GM19324 (cell line): ENCODE data around the gene FBXL5.

ENCODE experiments used
- ATAC-seq: cut with Tn5 transposase; IDR thresholded peaks from one replicate; pipeline ENCODE4 v1.9.1; 2021; ENCODE audit warnings: mild to moderate bottlenecking, moderate library complexity; ENCODE audit not compliant: unreplicated experiment, low FRiP score

FBXL5 gene

DNA sequence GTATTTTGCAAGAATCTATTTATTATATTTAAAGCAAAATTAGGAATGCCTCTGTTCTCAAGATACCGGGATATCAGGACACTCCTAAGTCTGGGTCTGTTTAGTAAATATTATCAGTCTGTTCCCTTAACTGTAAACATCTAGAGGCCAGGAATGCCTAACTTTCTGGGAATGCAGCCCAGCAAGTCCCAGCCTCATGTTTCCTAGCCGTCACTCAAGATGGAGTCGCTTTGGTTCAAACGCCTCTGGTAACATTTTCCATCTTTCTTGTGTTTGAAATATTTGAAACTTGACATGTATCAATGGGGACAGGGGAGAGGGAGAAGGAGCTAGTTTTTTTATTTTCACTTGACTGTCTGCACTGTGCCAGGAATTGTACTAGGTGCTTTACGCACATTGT lies 85.4 kb downstream of the FBXL5 start:
- no peak for ATAC-seq

DNA sequence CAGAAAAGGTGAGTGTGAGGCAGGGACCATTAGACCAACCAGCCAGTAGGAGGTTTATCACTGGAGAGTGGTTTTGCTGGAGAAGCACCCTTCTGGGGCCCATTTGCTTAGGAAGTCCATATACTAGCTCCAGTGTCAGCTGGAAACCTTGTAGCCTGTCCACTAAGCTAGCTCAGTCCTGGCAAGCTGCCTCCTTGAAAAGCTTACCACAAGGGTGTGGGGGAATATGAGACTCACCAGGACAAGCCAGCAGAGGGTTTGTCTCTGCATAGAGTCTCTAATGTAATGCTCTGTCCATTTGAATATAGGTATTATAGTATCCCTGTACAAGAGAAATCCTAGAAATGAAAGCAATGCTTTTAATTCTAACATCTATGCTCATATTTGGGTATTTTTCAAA lies 86.3 kb downstream of the FBXL5 start:
- ATAC-seq = no peak

DNA sequence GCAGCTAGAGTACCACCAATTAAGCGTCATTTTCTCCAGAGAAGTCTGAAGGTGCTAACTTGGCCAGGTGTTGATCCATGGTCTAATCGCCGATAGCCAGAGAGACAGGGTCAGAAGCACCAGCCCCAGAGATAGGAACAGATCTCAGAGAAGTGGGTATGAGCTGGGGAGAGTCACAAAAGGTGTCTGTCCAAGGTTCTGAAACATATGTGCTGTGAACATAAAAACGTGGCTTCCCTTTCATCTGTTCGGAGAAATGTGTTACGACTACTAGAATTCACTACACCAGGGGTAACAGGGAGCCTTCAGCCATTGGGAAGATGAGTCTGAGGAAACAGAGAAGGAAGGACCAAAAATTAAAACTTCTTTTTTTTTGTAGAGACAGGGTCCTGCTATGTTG lies 91.3 kb downstream of the FBXL5 start:
- ATAC-seq = no peak

DNA sequence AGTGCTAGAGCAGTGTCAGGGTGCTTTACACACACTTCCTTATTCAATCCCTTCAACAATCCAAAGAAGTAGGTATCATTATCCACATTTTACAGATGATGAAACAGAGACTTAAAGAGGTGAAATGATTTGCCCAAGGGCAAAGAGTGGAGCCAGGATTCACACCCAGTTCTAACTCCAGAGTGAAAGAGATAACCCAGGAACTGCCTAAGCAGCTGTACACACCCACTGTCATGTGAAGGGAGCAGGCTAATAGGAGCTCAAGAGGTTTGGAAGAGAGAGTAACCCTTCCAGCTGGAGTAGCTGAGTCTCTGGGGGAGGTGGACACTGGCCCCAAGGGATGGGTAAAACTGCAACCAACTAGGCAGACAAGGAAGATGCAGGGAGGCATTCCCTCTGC lies 92.5 kb downstream of the FBXL5 start:
- ATAC-seq = no peak

DNA sequence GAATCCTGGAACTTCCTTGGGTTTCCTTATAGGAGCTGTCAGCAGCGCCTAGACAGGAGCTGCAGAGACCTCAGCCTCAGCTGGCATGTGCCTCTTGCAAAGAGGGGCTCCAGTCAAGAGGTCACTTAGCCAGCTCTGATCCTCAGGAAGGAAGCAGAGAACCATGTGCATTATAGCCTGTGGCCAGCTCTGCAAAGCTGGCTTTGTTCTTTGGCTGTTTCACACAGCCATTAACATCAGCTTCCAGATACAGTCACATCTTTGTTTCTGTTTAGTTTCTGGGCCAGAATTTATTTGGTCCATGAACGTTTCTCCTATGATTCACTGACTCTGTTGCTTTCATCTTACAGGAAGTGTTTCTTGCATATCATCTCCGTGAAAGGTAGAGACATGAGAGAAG lies 93.0 kb downstream of the FBXL5 start:
- no peak for ATAC-seq

DNA sequence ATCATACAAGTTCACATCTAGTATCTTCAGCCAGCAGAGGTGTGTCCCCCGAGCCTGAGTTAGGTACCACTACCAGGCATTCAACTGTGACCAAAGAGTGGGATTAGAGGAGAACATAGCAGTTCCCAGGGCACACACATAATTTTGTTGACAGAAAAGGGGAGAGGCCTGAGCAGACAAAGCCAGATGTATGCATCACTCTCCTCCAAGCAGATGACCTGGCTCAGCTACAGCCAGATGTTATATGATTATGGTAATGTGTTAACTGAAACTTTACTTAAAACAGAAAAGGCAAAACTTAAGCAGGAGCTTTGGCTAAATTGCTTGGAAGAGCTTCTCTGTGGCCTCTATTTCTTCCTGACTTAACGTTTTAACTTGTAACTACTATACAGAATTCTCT lies 96.6 kb downstream of the FBXL5 start:
- ATAC-seq = no peak

DNA sequence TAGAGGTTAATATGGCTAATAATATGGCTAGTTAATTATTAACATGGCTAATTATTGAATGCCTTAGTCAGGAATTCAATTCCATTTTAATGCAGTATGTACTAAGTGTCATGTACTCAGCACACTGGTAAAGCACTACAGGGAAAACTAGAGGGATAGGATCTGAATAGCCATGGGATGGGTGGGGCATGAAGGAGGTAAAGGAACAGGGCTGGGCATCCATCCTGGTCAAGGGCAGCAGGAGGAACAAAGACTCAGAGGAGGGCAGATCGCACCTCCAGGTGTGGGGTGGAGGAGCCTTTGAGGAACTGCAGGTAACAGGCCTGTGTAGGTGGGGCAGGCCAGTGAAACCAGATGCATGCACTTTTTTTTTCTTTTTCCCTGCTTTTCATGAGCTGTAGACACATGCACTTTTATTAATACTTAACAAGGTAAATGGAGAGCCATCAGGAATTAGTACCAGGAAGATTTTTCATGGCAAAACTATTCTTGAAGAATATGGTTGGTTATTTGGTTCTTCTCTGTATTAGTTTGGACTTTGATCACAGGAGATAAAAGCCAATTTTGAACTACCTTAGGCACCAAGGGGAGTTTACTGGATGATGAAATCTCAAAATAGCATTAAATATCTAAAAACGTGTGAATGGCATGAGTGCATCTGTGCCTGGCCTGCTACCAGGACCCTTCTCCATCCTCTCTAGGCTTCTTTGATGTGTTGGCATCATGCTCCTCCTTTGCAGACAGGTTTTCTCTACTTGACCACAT lies 97.2 kb downstream of the FBXL5 start:
- ATAC-seq = no peak

DNA sequence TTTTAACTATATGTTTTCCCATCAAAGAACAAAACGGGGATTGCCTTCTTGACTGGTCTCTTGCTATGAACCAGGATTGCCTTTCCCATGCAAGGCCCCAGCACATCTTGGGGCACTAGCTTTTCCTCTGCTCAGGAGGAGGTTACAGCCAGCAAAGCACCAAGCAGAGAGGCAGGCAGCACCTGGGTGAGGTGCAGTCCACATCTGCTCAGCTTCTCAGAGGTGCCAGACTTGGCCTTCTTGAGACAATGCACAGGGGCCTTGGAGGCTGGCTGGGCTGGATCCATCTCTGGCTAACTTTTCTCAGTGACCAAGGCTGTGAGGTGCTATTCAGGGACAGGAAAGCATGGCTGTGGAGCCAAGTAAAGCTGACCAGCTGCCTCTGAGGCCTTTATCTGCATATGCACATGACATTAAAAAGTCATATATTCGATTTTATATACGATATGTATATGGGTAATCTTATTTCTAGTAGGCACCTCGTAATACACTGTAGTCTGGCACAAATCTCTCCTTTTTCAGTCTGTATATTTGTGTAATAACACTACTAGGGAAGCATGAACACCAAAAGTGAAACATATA lies 98.6 kb downstream of the FBXL5 start:
- ATAC-seq = no peak
